GM23338 (cell line): ENCODE data around the gene GAD1. TPM values are rescaled to one million over a fixed set of nuclear protein-coding genes. Genes with fewer than 3 reads are reported as not detected.
A peak's percentile ranks its signal among the peaks of the same experiment; 100 is the strongest.

Experiments used
- ATAC-seq: fragments of 200-7000 bp; cut with Tn5 transposase; 3 replicates; pipeline ENCODE4 v1.9.1; 2020
- DNase-seq: peaks from one replicate; pipeline ENCODE4 v3.0.0-alpha.2; 2015; ENCODE audit warnings: low spot score
- H2AFZ ChIP-seq: fragments of 200-600 bp; sonication (generic); 2 replicates; pipeline ENCODE4 v1.8.0; 2016; ENCODE audit warnings: antibody characterized with exemption, mild to moderate bottlenecking, moderate library complexity
- H3F3A ChIP-seq: fragments of 200-600 bp; sonication (generic); replicated peaks from 2 replicates; pipeline ENCODE4 v1.8.0; 2017; ENCODE audit warnings: antibody characterized with exemption, mixed run types, low read depth
- H3K27ac ChIP-seq: fragments of 200-600 bp; sonication (generic); 2 replicates; pipeline ENCODE4 v1.6.1; 2016; ENCODE audit warnings: low read depth
- H3K27me3 ChIP-seq: fragments of 200-600 bp; sonication (generic); 2 replicates; pipeline ENCODE4 v1.8.0; 2016; ENCODE audit warnings: mild to moderate bottlenecking, mixed run types, moderate library complexity; ENCODE audit not compliant: insufficient read depth
- H3K36me3 ChIP-seq: fragments of 200-600 bp; sonication (generic); 2 replicates; pipeline ENCODE4 v1.8.0; 2016; ENCODE audit warnings: mild to moderate bottlenecking; ENCODE audit not compliant: insufficient read depth
- H3K4me1 ChIP-seq: fragments of 200-600 bp; sonication (generic); 2 replicates; pipeline ENCODE4 v1.8.0; 2016; ENCODE audit warnings: mild to moderate bottlenecking, moderate library complexity; ENCODE audit not compliant: insufficient read depth
- H3K4me2 ChIP-seq: fragments of 200-600 bp; sonication (generic); 2 replicates; pipeline ENCODE4 v1.7.1; 2017; ENCODE audit warnings: mixed run types
- H3K4me3 ChIP-seq: fragments of 200-600 bp; sonication (generic); 2 replicates; pipeline ENCODE4 v1.6.1; 2016; ENCODE audit warnings: mixed run types
- H3K79me2 ChIP-seq: fragments of 200-600 bp; sonication (generic); replicated peaks from 2 replicates; pipeline ENCODE4 v1.8.0; 2017; ENCODE audit warnings: mild to moderate bottlenecking; ENCODE audit not compliant: insufficient read depth
- H3K9me2 ChIP-seq: fragments of 200-600 bp; sonication (generic); 2 replicates; pipeline ENCODE4 v1.8.0; 2017; ENCODE audit not compliant: insufficient read depth
- H4K20me1 ChIP-seq: fragments of 200-600 bp; sonication (generic); replicated peaks from 2 replicates; pipeline ENCODE4 v1.8.0; 2017; ENCODE audit warnings: mild to moderate bottlenecking; ENCODE audit not compliant: insufficient read depth
- H3K27ac Mint-ChIP-seq: 2 replicates; pipeline ENCODE4 v1.8.0; 2020; ENCODE audit warnings: inconsistent platforms, mild to moderate bottlenecking, moderate library complexity, mixed read lengths
- H3K27me3 Mint-ChIP-seq: 3 replicates; pipeline ENCODE4 v1.8.0; 2022; ENCODE audit warnings: low read depth, mild to moderate bottlenecking, moderate library complexity, mixed read lengths, inconsistent platforms; ENCODE audit not compliant: insufficient read depth, poor library complexity
- H3K36me3 Mint-ChIP-seq: 3 replicates; pipeline ENCODE4 v1.8.0; 2021; ENCODE audit warnings: low read depth, mild to moderate bottlenecking, inconsistent platforms, moderate library complexity, mixed read lengths
- H3K4me1 Mint-ChIP-seq: 3 replicates; pipeline ENCODE4 v1.8.0; 2020; ENCODE audit warnings: mild to moderate bottlenecking, inconsistent platforms, mixed read lengths
- H3K4me3 Mint-ChIP-seq: 3 replicates; pipeline ENCODE4 v1.8.0; 2021; ENCODE audit warnings: moderate library complexity, mild to moderate bottlenecking, inconsistent platforms, mixed read lengths
- H3K9me3 Mint-ChIP-seq: 3 replicates; pipeline ENCODE4 v1.8.0; 2020; ENCODE audit warnings: moderate library complexity, mild to moderate bottlenecking, inconsistent platforms, mixed read lengths
- CREB1 ChIP-seq: fragments of 250-450 bp; sonication (Bioruptor Pico); IDR thresholded peaks from 2 replicates; pipeline ENCODE4 v1.5.0; 2020; ENCODE audit warnings: low read depth, mild to moderate bottlenecking, moderate library complexity
- CTCF ChIP-seq, 2 experiments: fragments of 200-600 bp in 1 of 2; sonication (generic) in 1 of 2; conservative IDR thresholded peaks; 2 replicates each; pipeline versions ENCODE4 v1.5.1 to v1.6.1; 2016 to 2017; ENCODE audit warnings: antibody characterized with exemption in 2 of 2, low read depth in 2 of 2, mild to moderate bottlenecking in 2 of 2, moderate library complexity in 1 of 2
- ETS1 ChIP-seq: IDR thresholded peaks from 2 replicates; pipeline ENCODE4 v1.6.1; 2016; ENCODE audit warnings: antibody characterized with exemption
- EZH2 ChIP-seq: fragments of 200-600 bp; sonication (generic); IDR thresholded peaks from one replicate; pipeline ENCODE4 v1.8.0; 2017; ENCODE audit warnings: antibody characterized with exemption, mild to moderate bottlenecking, low read depth; ENCODE audit not compliant: unreplicated experiment
- EZH2phosphoT487 ChIP-seq: fragments of 200-600 bp; sonication (generic); IDR thresholded peaks from one replicate; pipeline ENCODE4 v1.8.1; 2018; ENCODE audit warnings: antibody characterized with exemption; ENCODE audit not compliant: unreplicated experiment
- JUNB ChIP-seq: IDR thresholded peaks from one replicate; pipeline ENCODE4 v1.6.1; 2016; ENCODE audit warnings: antibody characterized with exemption; ENCODE audit not compliant: unreplicated experiment
- NANOG ChIP-seq: IDR thresholded peaks from 2 replicates; pipeline ENCODE4 v1.6.1; 2016; ENCODE audit warnings: antibody characterized with exemption, borderline replicate concordance
- POLR2AphosphoS5 ChIP-seq: IDR thresholded peaks from 2 replicates; pipeline ENCODE4 v1.6.1; 2016; ENCODE audit warnings: antibody characterized with exemption, low read depth
- STAT1 ChIP-seq: IDR thresholded peaks from one replicate; pipeline ENCODE4 v1.6.1; 2016; ENCODE audit warnings: antibody characterized with exemption; ENCODE audit not compliant: unreplicated experiment
- ZNF114 ChIP-seq: fragments of 250-450 bp; sonication (Bioruptor Pico); IDR thresholded peaks from 2 replicates; pipeline ENCODE4 v1.5.0; 2020; ENCODE audit warnings: mild to moderate bottlenecking, moderate library complexity
- ZNF331 ChIP-seq: fragments of 250-450 bp; sonication (Bioruptor Pico); IDR thresholded peaks from 2 replicates; pipeline ENCODE4 v1.5.0; 2020; ENCODE audit warnings: low read depth, mild to moderate bottlenecking, moderate library complexity
- polyA plus RNA-seq: library from polyadenylated mRNA; unstranded; fragments of >200 nt; fragmentation: Nextera tagmentation; extraction: Ambion mirVana; gene quantifications from 2 replicates; pipeline ENCODE4 v1.2.1, GENCODE V29; 2016
- total RNA-seq: library from RNA; depleted of rRNA; stranded (reverse); fragments of >200 nt; shearing (Covaris generic); gene quantifications from 2 replicates; pipeline ENCODE4 v1.2.3, GENCODE V29; 2014
- TF ChIP-seq, protein P1 (sequence below): fragments of 250-450 bp; sonication (Bioruptor Pico); IDR thresholded peaks from 2 replicates; pipeline ENCODE4 v1.5.0; 2020; ENCODE audit warnings: mild to moderate bottlenecking, moderate library complexity
- TF ChIP-seq, protein P2 (sequence below): IDR thresholded peaks from one replicate; pipeline ENCODE4 v1.6.1; 2018; ENCODE audit warnings: antibody characterized with exemption; ENCODE audit not compliant: unreplicated experiment

The GAD1 gene
- total and polyA plus RNA-seq, 2 experiments from 2014 or later: 0.17 to 0.34 TPM

- Histone ChIP-seq H3K4me2 (peak overlapping the region; percentile 97), H3K27ac (no peak overlapping the region), H4K20me1 (peaks cover 2% of the 10 kb centered on the region; the same call in 1 of the 2 replicates), H3K4me1 (peaks cover 38% of the 10 kb centered on the region), H3K27me3 (peaks cover 83% of the 10 kb centered on the region), H3K36me3 (no peaks in the 10 kb centered on the region), H2AFZ (no peak overlapping the region), H3K4me3 (no peak overlapping the region), H3F3A (peaks cover 17% of the 10 kb centered on the region), H3K79me2 (no peaks in the 10 kb centered on the region), H3K9me2 (no peaks in the 10 kb centered on the region)
- H3K36me3 Mint-ChIP-seq: no peaks in the 10 kb centered on the region; the same call in 2 of the 3 replicates
- peaks cover 85% of the 10 kb centered on the region for H3K27me3 Mint-ChIP-seq
- no peak for DNase-seq
- no peak for ATAC-seq
- H3K4me1 Mint-ChIP-seq: peaks cover 31% of the 10 kb centered on the region
- no peaks in the 10 kb centered on the region; the same call in 1 of the 3 replicates for H3K9me3 Mint-ChIP-seq
- peak overlapping the region; percentile 77 for H3K4me3 Mint-ChIP-seq
- H3K27ac Mint-ChIP-seq: no peak overlapping the region
- TF ChIP-seq STAT1 (no peak), JUNB (no peak), ZNF114 (CRISPR knock-in tag) (no peak), ETS1 (no peak), ZNF331 (CRISPR knock-in tag) (no peak), EZH2phosphoT487 (no peak), POLR2AphosphoS5 (no peak), NANOG (no peak), EZH2 (no peak), CTCF (conservative IDR thresholded peaks at IDR 0.05; ENCODE audit: low read depth in 2 of 2) (no peak), CREB1 (CRISPR knock-in tag) (no peak)
- TF ChIP-seq, protein P1, sequence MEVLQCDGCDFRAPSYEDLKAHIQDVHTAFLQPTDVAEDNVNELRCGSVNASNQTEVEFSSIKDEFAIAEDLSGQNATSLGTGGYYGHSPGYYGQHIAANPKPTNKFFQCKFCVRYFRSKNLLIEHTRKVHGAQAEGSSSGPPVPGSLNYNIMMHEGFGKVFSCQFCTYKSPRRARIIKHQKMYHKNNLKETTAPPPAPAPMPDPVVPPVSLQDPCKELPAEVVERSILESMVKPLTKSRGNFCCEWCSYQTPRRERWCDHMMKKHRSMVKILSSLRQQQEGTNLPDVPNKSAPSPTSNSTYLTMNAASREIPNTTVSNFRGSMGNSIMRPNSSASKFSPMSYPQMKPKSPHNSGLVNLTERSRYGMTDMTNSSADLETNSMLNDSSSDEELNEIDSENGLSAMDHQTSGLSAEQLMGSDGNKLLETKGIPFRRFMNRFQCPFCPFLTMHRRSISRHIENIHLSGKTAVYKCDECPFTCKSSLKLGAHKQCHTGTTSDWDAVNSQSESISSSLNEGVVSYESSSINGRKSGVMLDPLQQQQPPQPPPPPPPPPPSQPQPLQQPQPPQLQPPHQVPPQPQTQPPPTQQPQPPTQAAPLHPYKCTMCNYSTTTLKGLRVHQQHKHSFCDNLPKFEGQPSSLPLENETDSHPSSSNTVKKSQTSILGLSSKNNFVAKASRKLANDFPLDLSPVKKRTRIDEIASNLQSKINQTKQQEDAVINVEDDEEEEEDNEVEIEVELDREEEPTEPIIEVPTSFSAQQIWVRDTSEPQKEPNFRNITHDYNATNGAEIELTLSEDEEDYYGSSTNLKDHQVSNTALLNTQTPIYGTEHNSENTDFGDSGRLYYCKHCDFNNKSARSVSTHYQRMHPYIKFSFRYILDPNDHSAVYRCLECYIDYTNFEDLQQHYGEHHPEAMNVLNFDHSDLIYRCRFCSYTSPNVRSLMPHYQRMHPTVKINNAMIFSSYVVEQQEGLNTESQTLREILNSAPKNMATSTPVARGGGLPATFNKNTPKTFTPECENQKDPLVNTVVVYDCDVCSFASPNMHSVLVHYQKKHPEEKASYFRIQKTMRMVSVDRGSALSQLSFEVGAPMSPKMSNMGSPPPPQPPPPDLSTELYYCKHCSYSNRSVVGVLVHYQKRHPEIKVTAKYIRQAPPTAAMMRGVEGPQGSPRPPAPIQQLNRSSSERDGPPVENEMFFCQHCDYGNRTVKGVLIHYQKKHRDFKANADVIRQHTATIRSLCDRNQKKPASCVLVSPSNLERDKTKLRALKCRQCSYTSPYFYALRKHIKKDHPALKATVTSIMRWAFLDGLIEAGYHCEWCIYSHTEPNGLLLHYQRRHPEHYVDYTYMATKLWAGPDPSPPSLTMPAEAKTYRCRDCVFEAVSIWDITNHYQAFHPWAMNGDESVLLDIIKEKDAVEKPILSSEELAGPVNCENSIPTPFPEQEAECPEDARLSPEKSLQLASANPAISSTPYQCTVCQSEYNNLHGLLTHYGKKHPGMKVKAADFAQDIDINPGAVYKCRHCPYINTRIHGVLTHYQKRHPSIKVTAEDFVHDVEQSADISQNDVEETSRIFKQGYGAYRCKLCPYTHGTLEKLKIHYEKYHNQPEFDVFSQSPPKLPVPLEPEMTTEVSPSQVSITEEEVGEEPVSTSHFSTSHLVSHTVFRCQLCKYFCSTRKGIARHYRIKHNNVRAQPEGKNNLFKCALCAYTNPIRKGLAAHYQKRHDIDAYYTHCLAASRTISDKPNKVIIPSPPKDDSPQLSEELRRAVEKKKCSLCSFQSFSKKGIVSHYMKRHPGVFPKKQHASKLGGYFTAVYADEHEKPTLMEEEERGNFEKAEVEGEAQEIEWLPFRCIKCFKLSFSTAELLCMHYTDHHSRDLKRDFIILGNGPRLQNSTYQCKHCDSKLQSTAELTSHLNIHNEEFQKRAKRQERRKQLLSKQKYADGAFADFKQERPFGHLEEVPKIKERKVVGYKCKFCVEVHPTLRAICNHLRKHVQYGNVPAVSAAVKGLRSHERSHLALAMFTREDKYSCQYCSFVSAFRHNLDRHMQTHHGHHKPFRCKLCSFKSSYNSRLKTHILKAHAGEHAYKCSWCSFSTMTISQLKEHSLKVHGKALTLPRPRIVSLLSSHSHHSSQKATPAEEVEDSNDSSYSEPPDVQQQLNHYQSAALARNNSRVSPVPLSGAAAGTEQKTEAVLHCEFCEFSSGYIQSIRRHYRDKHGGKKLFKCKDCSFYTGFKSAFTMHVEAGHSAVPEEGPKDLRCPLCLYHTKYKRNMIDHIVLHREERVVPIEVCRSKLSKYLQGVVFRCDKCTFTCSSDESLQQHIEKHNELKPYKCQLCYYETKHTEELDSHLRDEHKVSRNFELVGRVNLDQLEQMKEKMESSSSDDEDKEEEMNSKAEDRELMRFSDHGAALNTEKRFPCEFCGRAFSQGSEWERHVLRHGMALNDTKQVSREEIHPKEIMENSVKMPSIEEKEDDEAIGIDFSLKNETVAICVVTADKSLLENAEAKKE: no peak
- TF ChIP-seq, protein P2, sequence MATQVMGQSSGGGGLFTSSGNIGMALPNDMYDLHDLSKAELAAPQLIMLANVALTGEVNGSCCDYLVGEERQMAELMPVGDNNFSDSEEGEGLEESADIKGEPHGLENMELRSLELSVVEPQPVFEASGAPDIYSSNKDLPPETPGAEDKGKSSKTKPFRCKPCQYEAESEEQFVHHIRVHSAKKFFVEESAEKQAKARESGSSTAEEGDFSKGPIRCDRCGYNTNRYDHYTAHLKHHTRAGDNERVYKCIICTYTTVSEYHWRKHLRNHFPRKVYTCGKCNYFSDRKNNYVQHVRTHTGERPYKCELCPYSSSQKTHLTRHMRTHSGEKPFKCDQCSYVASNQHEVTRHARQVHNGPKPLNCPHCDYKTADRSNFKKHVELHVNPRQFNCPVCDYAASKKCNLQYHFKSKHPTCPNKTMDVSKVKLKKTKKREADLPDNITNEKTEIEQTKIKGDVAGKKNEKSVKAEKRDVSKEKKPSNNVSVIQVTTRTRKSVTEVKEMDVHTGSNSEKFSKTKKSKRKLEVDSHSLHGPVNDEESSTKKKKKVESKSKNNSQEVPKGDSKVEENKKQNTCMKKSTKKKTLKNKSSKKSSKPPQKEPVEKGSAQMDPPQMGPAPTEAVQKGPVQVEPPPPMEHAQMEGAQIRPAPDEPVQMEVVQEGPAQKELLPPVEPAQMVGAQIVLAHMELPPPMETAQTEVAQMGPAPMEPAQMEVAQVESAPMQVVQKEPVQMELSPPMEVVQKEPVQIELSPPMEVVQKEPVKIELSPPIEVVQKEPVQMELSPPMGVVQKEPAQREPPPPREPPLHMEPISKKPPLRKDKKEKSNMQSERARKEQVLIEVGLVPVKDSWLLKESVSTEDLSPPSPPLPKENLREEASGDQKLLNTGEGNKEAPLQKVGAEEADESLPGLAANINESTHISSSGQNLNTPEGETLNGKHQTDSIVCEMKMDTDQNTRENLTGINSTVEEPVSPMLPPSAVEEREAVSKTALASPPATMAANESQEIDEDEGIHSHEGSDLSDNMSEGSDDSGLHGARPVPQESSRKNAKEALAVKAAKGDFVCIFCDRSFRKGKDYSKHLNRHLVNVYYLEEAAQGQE: no peak
Observed at GRCh38 chr2:170824526-170825015, 7.9 kb downstream of the GAD1 start.
